Panc1 (cell line): ENCODE measurements around the gene CDH13. TPM values are rescaled to one million over a fixed set of nuclear protein-coding genes. Genes with fewer than 3 reads are reported as not detected.

Experiments used
- ATAC-seq: fragments of 200-7000 bp; cut with Tn5 transposase; 2 replicates; pipeline ENCODE4 v1.9.1; 2020; ENCODE audit warnings: mild to moderate bottlenecking, moderate library complexity
- BruUV-seq: library from RNA; stranded (reverse); fragments of 400-500 nt; replicated peaks from 2 replicates; lab custom pipeline; 2021; lab: Mats Ljungman, UMichigan
- CTCF ChIA-PET: fragments of 300-600 bp; sonication (Branson Sonifier 250); formaldehyde crosslinking; loops from one replicate; lab custom pipeline; 2022; ENCODE audit warnings: antibody characterized with exemption; lab: Charles Lee
- POLR2A ChIA-PET: fragments of 300-600 bp; sonication (Branson Sonifier 250); formaldehyde crosslinking; loops from one replicate; lab custom pipeline; 2022; ENCODE audit warnings: antibody characterized with exemption; lab: Charles Lee
- DNase-seq: peaks from one replicate; pipeline ENCODE4 v3.0.0-alpha.2; 2010; ENCODE audit warnings: low read depth, low spot score
- H3K27ac ChIP-seq: 2 replicates; pipeline ENCODE4 v1.5.1; 2011; ENCODE audit warnings: mild to moderate bottlenecking, low read length, inconsistent platforms
- H3K27me3 ChIP-seq: fragments of 200-500 bp; sonication (Bioruptor generic); 2 replicates; pipeline ENCODE4 v1.6.0; 2014; ENCODE audit warnings: low read length, inconsistent platforms; ENCODE audit not compliant: control insufficient read depth, insufficient read depth
- H3K36me3 ChIP-seq: fragments of 200-500 bp; sonication (Bioruptor generic); 2 replicates; pipeline ENCODE4 v1.5.1; 2014; ENCODE audit warnings: inconsistent platforms, mild to moderate bottlenecking, low read length, moderate library complexity; ENCODE audit not compliant: control insufficient read depth, insufficient read depth
- H3K4me1 ChIP-seq: 2 replicates; pipeline ENCODE4 v1.5.1; 2011; ENCODE audit warnings: inconsistent platforms, mild to moderate bottlenecking, low read length, moderate library complexity; ENCODE audit not compliant: control insufficient read depth, insufficient read depth
- H3K4me3 ChIP-seq, 2 experiments: 2 replicates each; pipeline ENCODE4 v1.5.1; 2011 to 2012; ENCODE audit warnings: low read depth in 2 of 2, low read length in 2 of 2, mild to moderate bottlenecking in 2 of 2, inconsistent platforms in 1 of 2, moderate library complexity in 1 of 2
- H3K9me3 ChIP-seq: fragments of 200-500 bp; sonication (Bioruptor generic); 2 replicates; pipeline ENCODE4 v1.5.1; 2014; ENCODE audit warnings: low read depth, mild to moderate bottlenecking, inconsistent platforms, low read length, moderate library complexity; ENCODE audit not compliant: control insufficient read depth, insufficient read depth
- POLR2AphosphoS5 ChIP-seq: IDR thresholded peaks from 2 replicates; pipeline ENCODE4 v1.6.1; 2012; ENCODE audit warnings: mild to moderate bottlenecking, low read depth, low read length, moderate library complexity
- REST ChIP-seq, 2 experiments: IDR thresholded peaks; 2 replicates each; pipeline ENCODE4 v1.6.1; 2011 to 2012; ENCODE audit warnings: low read depth in 2 of 2, control low read depth in 1 of 2, low read length in 1 of 2, mild to moderate bottlenecking in 1 of 2, moderate library complexity in 1 of 2; ENCODE audit not compliant: insufficient read depth in 1 of 2
- SIN3A ChIP-seq: IDR thresholded peaks from 2 replicates; pipeline ENCODE4 v1.6.1; 2012; ENCODE audit warnings: low read depth, mild to moderate bottlenecking, low read length, moderate library complexity, borderline replicate concordance; ENCODE audit not compliant: insufficient read depth
- TCF7L2 ChIP-seq: IDR thresholded peaks from 2 replicates; pipeline ENCODE4 v1.6.1; 2011; ENCODE audit warnings: mild to moderate bottlenecking, low read depth, low read length, inconsistent platforms
- in situ Hi-C: cut with HindIII; loops from 2 replicates; pipeline ENCODE4 v1.10.0; 2016; ENCODE audit warnings: low sequenced_read_pairs, low pct_unique_long_range_greater_than_20kb
- intact Hi-C: fragments of 100-400 bp; cut with micrococcal nuclease; formaldehyde crosslinking; loops from one replicate; pipeline ENCODE4 v1.10.0; 2022; ENCODE audit not compliant: unreplicated experiment
- total RNA-seq: library from RNA; stranded (reverse); gene quantifications from one replicate; pipeline ENCODE4 v1.2.1, GENCODE V29; 2021; ENCODE audit not compliant: unreplicated experiment
- TF ChIP-seq, protein P1 (sequence below): fragments of 450-650 bp; IDR thresholded peaks from 2 replicates; pipeline ENCODE4 v1.5.1; 2017; ENCODE audit warnings: mild to moderate bottlenecking

CDH13 gene
- total RNA-seq, 1 experiment from 2014 or later: not detected

GRCh38 chr16:83721676-83722075 is 1094.9 kb downstream of the CDH13 start:
- in situ Hi-C loops: no loop called here
- ChIA-PET CTCF (interaction anchor here (0.6 kb wide), 1 partner anchor 157 kb away, joined by 3 read pairs; no protein-coding TSS in a partner anchor), POLR2A (no interaction called here)
- Histone ChIP-seq H3K4me1 (no peaks in the 10 kb centered on the region), H3K27ac (no peak overlapping the region), H3K9me3 (no peaks in the 10 kb centered on the region), H3K36me3 (no peaks in the 10 kb centered on the region), H3K27me3 (no peaks in the 10 kb centered on the region), H3K4me3 (no peak overlapping the region)
- no peak for TF ChIP-seq REST (IDR thresholded peaks at IDR 0.05; ENCODE audit: insufficient read depth in 1 of 2, low read depth in 2 of 2, low read length in 1 of 2)
- TF ChIP-seq TCF7L2: no peak
- TF ChIP-seq, protein P1, sequence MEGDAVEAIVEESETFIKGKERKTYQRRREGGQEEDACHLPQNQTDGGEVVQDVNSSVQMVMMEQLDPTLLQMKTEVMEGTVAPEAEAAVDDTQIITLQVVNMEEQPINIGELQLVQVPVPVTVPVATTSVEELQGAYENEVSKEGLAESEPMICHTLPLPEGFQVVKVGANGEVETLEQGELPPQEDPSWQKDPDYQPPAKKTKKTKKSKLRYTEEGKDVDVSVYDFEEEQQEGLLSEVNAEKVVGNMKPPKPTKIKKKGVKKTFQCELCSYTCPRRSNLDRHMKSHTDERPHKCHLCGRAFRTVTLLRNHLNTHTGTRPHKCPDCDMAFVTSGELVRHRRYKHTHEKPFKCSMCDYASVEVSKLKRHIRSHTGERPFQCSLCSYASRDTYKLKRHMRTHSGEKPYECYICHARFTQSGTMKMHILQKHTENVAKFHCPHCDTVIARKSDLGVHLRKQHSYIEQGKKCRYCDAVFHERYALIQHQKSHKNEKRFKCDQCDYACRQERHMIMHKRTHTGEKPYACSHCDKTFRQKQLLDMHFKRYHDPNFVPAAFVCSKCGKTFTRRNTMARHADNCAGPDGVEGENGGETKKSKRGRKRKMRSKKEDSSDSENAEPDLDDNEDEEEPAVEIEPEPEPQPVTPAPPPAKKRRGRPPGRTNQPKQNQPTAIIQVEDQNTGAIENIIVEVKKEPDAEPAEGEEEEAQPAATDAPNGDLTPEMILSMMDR: no peak
- no peak for TF ChIP-seq POLR2AphosphoS5
- no peak for TF ChIP-seq SIN3A
- no peak for DNase-seq
- ATAC-seq: no peak
- no TSS peak for BruUV-seq
- intact Hi-C loops: no loop called here

DNA sequence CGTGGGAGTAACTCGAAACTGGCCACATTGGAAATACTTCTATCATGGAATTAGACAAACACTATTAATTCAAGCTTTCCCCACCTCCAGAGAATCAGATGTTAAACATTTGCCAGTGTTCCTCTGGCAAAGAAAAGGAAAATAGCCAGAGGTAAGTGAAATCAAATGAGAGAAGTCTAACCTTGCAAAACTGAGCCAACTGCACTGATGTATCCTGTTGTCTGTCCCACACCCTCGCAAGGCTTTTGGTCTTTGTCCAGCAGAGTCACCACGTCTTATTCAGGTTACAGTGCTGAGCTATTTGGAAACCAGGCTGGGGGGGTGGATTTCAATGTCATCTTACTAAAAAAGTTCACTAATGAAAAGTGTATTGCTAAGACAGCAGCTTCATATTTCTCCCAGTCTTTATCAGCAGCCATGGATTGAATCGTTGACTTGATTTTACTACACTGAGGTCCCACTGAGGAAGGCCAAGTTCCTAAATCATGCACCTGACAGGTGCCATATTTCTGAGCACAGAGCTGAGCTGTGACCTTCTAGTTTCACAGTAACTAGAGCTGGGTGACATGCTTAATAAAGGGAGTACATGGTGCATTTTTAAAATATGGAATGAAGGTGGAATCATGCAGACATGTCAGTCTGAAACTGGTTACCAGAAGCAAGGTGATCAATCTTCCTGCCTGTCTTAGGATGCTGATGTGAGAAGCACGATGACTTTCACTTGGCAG is 1095.9 kb downstream of the CDH13 start:
- ChIA-PET CTCF (no interaction called here), POLR2A (no interaction called here)
- DNase-seq: no peak
- no peak overlapping the region for H3K4me3 ChIP-seq
- ATAC-seq: no peak
- no peak for TF ChIP-seq REST (IDR thresholded peaks at IDR 0.05; ENCODE audit: insufficient read depth in 1 of 2, low read depth in 2 of 2, low read length in 1 of 2)
- no peak for TF ChIP-seq TCF7L2
- no peak for TF ChIP-seq POLR2AphosphoS5
- no peak for TF ChIP-seq SIN3A
- TF ChIP-seq, protein P1: no peak
- H3K27me3 ChIP-seq: no peaks in the 10 kb centered on the region
- in situ Hi-C loops: no loop called here
- no peaks in the 10 kb centered on the region for H3K9me3 ChIP-seq
- no TSS peak for BruUV-seq
- no peak overlapping the region for H3K27ac ChIP-seq
- no peaks in the 10 kb centered on the region for H3K4me1 ChIP-seq
- intact Hi-C loops: no loop called here
- no peaks in the 10 kb centered on the region for H3K36me3 ChIP-seq
